ENCODE data around the gene FSD1L.
"Not testable (repeated sequence)": the region's sequence is repeated elsewhere in the genome, so short reads cannot be mapped to it uniquely, and the experiment has no call there.

- TF ChIP-seq CTCF (IDR thresholded peaks at IDR 0.05; ENCODE audit: insufficient read depth, low read length, poor library complexity, severe bottlenecking); EZH2phosphoT487 (conservative IDR thresholded peaks at IDR 0.05; ENCODE audit: low read length): not testable (repeated sequence)
Measured at GRCh38 chr9:105520992-105521391, 73.2 kb downstream of the FSD1L start.
